Subcutaneous adipose tissue (tissue), 4 donors: ENCODE results near the gene TANC2. TPM values are rescaled to one million over a fixed set of nuclear protein-coding genes. Genes with fewer than 3 reads are reported as not detected.

Source experiments
- total RNA-seq, 4 donors: library from RNA; depleted of rRNA; stranded (reverse); fragments of >200 nt; gene quantifications; one replicate each; pipeline ENCODE4 v1.1.0, GENCODE V29; 2016
- TF ChIP-seq, protein P1 (sequence below): fragments of 450-650 bp; IDR thresholded peaks from one replicate; pipeline ENCODE4 v1.5.1; 2016; ENCODE audit warnings: low read depth, mild to moderate bottlenecking, control low read depth, antibody characterized with exemption, moderate library complexity

The TANC2 gene
- total RNA-seq, 4 donors from 2014 or later, result 22.5 to 39.7 (median 31.0) TPM

GRCh38 chr17:62974788-62975187, 8.8 kb downstream of the TANC2 start:
- TF ChIP-seq, protein P1, sequence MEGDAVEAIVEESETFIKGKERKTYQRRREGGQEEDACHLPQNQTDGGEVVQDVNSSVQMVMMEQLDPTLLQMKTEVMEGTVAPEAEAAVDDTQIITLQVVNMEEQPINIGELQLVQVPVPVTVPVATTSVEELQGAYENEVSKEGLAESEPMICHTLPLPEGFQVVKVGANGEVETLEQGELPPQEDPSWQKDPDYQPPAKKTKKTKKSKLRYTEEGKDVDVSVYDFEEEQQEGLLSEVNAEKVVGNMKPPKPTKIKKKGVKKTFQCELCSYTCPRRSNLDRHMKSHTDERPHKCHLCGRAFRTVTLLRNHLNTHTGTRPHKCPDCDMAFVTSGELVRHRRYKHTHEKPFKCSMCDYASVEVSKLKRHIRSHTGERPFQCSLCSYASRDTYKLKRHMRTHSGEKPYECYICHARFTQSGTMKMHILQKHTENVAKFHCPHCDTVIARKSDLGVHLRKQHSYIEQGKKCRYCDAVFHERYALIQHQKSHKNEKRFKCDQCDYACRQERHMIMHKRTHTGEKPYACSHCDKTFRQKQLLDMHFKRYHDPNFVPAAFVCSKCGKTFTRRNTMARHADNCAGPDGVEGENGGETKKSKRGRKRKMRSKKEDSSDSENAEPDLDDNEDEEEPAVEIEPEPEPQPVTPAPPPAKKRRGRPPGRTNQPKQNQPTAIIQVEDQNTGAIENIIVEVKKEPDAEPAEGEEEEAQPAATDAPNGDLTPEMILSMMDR, result no peak

GRCh38 chr17:62975206-62975605, 9.2 kb downstream of the TANC2 start:
- TF ChIP-seq, protein P1, result no peak

GRCh38 chr17:62980842-62981241, 14.8 kb downstream of the TANC2 start:
- TF ChIP-seq, protein P1, result no peak

DNA sequence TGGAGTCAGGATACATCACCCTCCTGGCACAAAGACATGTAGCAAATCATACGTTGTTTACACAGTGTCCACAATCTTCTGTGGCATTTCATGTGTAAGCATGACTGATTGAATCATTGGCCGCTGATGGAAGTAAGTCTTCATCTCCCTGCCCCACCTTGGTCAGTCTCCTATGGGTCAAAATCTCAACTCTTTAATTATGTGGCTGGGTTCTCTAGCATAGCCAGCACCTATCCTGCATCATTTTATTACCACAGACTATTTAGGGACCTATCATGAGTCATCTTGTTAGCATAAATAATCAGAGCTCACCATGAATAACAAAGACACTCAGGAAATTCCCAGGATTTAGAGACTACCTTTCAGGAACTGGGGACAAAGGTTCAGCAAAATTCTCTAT, 15.9 kb downstream of the TANC2 start:
- TF ChIP-seq, protein P1, result no peak

DNA sequence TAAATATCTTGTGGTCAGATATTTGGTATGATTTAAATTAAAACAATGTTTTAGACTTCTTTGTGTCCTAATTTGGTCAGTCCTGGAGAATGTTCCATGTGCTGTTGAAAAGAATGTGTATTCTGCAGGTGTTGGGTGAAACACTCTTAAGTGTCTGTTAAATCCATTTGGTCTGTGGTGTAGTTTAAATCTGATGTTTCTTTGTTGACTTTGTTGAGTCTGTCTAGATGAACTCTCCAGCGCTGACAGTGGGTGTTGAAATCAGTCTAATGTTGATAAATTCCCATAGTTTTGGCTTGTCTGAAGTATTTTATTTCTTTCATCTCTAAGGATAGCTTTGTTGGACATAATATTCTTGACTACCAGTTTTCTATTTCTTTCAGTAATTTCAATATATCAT, 18.8 kb downstream of the TANC2 start:
- TF ChIP-seq, protein P1, result no peak

- TF ChIP-seq, protein P1, result no peak
Measured at GRCh38 chr17:62986549-62986948, 20.5 kb downstream of the TANC2 start.

DNA sequence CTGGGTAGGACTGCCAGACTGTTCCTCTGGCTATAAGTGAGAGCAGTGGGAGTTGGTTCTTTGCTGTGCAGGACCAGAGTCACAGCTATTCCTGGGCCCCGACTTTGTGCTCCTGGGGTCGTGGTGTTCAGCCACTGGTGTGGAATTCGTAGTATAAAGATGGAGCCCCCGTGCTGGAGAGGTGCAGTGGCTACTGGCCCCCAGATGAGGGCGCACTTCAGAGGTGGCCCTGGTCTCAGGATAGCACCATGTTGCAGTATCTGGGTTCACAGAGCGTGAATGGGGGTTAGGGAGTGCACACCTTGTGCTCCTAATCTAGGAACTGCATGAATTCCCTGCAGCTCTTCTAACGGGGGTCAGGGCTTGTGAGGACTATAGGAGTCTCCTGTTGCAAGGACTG, 21.1 kb downstream of the TANC2 start:
- TF ChIP-seq, protein P1, result no peak
